WERI-Rb-1 (cell line): Measurements from ENCODE around the gene DEPDC1B.
A peak's percentile ranks its signal among the peaks of the same experiment; 100 is the strongest.

Experiments
- DNase-seq: peaks from one replicate; pipeline ENCODE4 v3.0.0-alpha.2; 2020
- H3K27ac ChIP-seq: fragments of 250-450 bp; sonication (Bioruptor Pico); 2 replicates; pipeline ENCODE4 v1.5.1; 2020; ENCODE audit warnings: mild to moderate bottlenecking, moderate library complexity
- H3K27me3 ChIP-seq: fragments of 250-450 bp; sonication (Bioruptor Pico); 2 replicates; pipeline ENCODE4 v1.5.1; 2021; ENCODE audit warnings: mild to moderate bottlenecking, low read depth, moderate library complexity; ENCODE audit not compliant: insufficient read depth, severe bottlenecking
- H3K36me3 ChIP-seq: fragments of 250-450 bp; sonication (Bioruptor Pico); 2 replicates; pipeline ENCODE4 v1.5.1; 2020; ENCODE audit warnings: mild to moderate bottlenecking, moderate library complexity
- H3K4me3 ChIP-seq: 2 replicates; pipeline ENCODE4 v1.5.1; 2011; ENCODE audit warnings: low read depth, mild to moderate bottlenecking, control low read depth, low read length
- H3K9me3 ChIP-seq: fragments of 250-450 bp; sonication (Bioruptor Pico); 2 replicates; pipeline ENCODE4 v1.5.1; 2021; ENCODE audit warnings: mild to moderate bottlenecking, moderate library complexity; ENCODE audit not compliant: severe bottlenecking
- TF ChIP-seq, protein P1 (sequence below): IDR thresholded peaks from 2 replicates; pipeline ENCODE4 v1.5.1; 2011; ENCODE audit warnings: low read depth, mild to moderate bottlenecking, control low read depth, inconsistent platforms, low read length

Gene DEPDC1B

DNA sequence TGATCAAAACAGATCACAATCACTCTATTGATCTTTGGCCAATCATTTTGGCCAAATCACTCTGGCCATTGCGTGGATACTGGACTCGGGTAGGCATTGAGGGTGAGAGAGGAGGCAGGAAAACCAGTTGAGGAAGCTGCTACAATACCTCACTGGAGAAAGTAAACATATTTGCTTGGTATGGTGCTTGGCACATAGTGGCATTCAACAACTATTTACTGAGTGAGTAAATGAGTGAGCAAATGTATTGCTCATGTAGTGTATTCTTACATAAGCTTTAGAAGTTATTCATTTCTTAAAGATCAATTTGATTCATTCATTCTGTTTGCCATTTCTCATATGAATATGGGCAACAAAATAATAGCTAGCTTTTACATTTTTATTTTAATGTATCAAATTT, 4.0 kb upstream of the DEPDC1B start:
- Histone ChIP-seq H3K27me3 (no peaks in the 10 kb centered on the region), H3K27ac (no peak overlapping the region)

DNA sequence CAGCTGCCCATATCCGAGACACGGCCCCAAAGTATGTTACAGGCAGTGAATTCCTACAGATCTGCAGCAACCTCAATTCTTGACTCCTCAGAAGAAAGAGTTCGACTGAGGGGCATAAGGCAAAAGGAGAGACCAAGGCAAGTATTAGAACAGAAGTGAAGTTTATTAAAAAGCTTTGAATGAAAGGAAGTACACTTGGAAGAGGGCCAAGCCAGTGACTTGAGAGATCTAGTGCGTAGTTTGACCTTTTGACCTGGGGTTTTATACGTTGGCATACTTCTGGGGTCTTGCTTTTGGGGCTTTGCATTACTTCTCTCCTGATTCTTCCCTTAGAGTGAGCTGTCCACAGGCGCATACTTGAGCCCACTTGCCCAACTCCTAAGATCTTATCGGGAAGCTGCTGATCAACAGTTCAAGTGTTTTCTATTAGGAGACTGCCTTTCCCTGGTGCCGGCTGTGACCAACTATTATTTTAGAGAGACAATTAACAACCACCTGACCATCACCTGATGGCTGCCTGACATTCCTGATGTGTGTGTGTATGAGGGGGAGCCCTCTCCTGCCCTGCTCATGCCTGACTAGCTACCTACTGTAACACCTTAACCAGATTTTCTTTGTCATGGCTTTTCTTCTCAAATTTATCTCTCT, 1.5 kb upstream of the DEPDC1B start:
- H3K27ac ChIP-seq: no peak overlapping the region
- no peak for DNase-seq
- no peak overlapping the region for H3K4me3 ChIP-seq
- TF ChIP-seq, protein P1, sequence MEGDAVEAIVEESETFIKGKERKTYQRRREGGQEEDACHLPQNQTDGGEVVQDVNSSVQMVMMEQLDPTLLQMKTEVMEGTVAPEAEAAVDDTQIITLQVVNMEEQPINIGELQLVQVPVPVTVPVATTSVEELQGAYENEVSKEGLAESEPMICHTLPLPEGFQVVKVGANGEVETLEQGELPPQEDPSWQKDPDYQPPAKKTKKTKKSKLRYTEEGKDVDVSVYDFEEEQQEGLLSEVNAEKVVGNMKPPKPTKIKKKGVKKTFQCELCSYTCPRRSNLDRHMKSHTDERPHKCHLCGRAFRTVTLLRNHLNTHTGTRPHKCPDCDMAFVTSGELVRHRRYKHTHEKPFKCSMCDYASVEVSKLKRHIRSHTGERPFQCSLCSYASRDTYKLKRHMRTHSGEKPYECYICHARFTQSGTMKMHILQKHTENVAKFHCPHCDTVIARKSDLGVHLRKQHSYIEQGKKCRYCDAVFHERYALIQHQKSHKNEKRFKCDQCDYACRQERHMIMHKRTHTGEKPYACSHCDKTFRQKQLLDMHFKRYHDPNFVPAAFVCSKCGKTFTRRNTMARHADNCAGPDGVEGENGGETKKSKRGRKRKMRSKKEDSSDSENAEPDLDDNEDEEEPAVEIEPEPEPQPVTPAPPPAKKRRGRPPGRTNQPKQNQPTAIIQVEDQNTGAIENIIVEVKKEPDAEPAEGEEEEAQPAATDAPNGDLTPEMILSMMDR: no peak
- no peaks in the 10 kb centered on the region for H3K9me3 ChIP-seq
- H3K36me3 ChIP-seq: no peaks in the 10 kb centered on the region
- H3K27me3 ChIP-seq: no peaks in the 10 kb centered on the region

More for the DNA sequence above, 4.0 kb upstream of the DEPDC1B start:
- Histone ChIP-seq H3K36me3 (no peaks in the 10 kb centered on the region), H3K4me3 (no peak overlapping the region), H3K9me3 (no peaks in the 10 kb centered on the region)
- TF ChIP-seq, protein P1: no peak
- DNase-seq: no peak

DNA sequence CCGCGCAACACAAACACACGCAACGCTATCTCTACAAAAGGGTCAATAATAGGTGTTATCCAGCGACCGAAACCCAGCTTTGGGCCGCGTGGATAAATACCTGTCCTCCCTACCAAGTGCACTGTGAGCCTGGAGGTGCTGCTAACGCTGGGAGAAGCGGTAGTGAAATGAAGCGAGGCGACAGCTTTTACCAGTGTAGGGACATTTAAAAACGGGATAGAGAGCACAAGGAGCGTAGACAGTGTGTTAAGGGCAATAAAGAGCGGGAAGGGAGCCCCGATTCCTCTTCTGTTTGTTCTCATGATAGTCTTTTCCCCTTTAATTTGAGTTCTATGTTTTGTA, 421 bp upstream of the DEPDC1B start:
- Histone ChIP-seq H3K27me3 (no peaks in the 10 kb centered on the region), H3K27ac (peak overlapping the region; percentile 95)
- TF ChIP-seq, protein P1: no peak

DNA sequence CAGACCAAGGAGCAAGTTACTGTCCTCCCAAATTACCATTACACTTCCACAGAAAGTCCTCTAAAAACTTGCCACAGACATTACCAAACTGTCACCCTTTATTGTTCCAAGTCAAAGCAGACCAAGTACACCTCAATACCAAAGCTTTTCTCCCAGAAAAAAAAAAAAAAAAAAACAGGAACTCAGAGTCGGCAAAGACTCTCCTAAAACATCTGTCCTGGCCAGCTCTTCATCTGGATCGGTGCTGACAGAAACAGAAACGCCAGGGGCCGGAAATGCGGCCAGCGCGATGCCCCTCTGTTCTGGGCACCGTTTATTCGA, 718 bp downstream of the DEPDC1B start:
- H3K27ac ChIP-seq: peak overlapping the region; percentile 95
- no peaks in the 10 kb centered on the region; the same call in 1 of the 2 replicates for H3K36me3 ChIP-seq
- H3K27me3 ChIP-seq: no peaks in the 10 kb centered on the region
- no peak for DNase-seq
- H3K4me3 ChIP-seq: peak overlapping the region; percentile 62
- H3K9me3 ChIP-seq: peaks cover 4% of the 10 kb centered on the region
- TF ChIP-seq, protein P1: no peak

More for the DNA sequence above, 421 bp upstream of the DEPDC1B start:
- H3K9me3 ChIP-seq: peaks cover under 1% of the 10 kb centered on the region
- no peak for DNase-seq
- H3K36me3 ChIP-seq: no peaks in the 10 kb centered on the region
- H3K4me3 ChIP-seq: peak overlapping the region; percentile 62

DNA sequence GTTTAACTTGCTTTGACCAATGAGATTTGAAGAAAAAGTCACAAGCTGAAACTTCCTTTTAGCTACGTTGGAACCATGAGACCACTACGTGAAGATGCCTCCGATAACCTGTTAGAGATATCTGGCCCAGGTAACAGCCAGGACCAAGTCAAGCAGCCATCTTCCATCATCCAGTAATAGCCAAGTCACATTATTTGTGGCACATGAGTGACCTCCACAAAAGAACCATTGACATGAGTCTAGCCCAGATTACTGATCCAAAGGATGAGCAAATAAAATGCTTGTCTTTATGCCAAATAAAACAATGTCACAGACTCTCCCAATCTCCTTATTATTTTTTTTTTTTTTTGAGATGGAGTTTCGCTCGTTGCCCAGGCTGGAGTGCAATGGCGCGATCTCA, 1.6 kb downstream of the DEPDC1B start:
- H3K4me3 ChIP-seq: no peak overlapping the region
- no peaks in the 10 kb centered on the region; the same call in 1 of the 2 replicates for H3K36me3 ChIP-seq
- no peak for DNase-seq
- H3K27me3 ChIP-seq: no peaks in the 10 kb centered on the region
- TF ChIP-seq, protein P1: no peak
- H3K9me3 ChIP-seq: peaks cover 4% of the 10 kb centered on the region
- no peak overlapping the region for H3K27ac ChIP-seq

DNA sequence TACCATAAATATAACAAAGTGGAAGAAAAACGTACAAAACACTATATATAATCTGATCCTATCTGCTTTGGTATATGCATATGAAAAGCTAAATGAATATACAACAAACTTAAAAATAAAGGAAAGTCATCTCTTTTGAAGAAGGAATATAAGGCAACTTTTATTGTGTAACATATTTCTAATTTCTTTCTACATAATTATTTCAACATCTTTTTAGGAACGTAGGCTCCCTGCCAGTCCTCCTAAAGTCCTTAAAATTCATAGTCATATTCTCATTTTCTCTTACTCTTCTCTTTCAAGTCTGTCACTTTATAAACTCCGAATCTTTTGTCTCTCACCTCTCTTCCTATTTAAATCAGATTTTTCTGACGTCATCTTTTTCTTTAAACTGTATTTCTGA, 9.6 kb downstream of the DEPDC1B start:
- Histone ChIP-seq H3K27me3 (no peaks in the 10 kb centered on the region), H3K9me3 (peaks cover 2% of the 10 kb centered on the region), H3K4me3 (no peak overlapping the region), H3K36me3 (peaks cover 19% of the 10 kb centered on the region), H3K27ac (no peak overlapping the region)
- TF ChIP-seq, protein P1: no peak
- no peak for DNase-seq
